ENCODE measurements around the gene FAM120AOS. TPM values are rescaled to one million over a fixed set of nuclear protein-coding genes. Genes with fewer than 3 reads are reported as not detected.

The FAM120AOS gene
- total RNA-seq, 4 donors from 2014 or later = 49.4 to 60.8 (median 54.1) TPM

GRCh38 chr9:93436655-93437407 lies 16.6 kb downstream of the FAM120AOS start:
- no peaks in the 10 kb centered on the region for H3K9me3 ChIP-seq
- no peaks in the 10 kb centered on the region for H3K27me3 ChIP-seq
- no peak overlapping the region for H3K27ac ChIP-seq
- WGBS, 2 donors = 89 to 90% methylated on average over 7 of the region's 7 CpGs
- H3K36me3 ChIP-seq = peaks cover 0 to 9% (median 0%) of the 10 kb centered on the region in 3 donors
- no peak for DNase-seq (ENCODE audit: low spot score in 2 of 2)
- TF ChIP-seq POLR2A (IDR thresholded peaks at IDR 0.05) (no peak), CTCF (IDR thresholded peaks at IDR 0.05) (no peak), EP300 (IDR thresholded peaks at IDR 0.05) (no peak)
- no peak overlapping the region for H3K4me3 ChIP-seq
- no peaks in the 10 kb centered on the region for H3K4me1 ChIP-seq

DNA sequence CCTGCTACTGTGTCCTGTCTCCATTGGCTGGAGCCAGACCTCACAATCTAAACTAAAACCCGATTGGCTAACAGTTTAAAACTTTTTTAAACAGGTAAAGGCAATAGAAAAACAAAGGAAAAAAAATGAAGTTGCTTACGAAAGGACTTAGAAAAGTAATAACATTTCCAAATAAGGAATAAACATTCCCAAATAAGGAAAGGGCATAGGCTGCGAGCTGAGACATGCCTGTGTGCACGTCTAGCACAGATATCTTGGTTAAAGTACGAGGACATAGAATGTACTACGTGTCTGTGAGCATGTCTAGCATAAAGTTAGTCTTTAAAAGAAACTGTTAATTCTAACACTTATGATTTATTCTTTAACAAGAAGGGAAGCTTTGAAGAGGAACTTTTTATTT lies 17.2 kb downstream of the FAM120AOS start:
- 81 to 91% methylated on average over 6 of the region's 6 CpGs for WGBS, 2 donors
- no peak overlapping the region for H3K4me3 ChIP-seq
- peaks cover 0 to 9% (median 0%) of the 10 kb centered on the region in 3 donors for H3K36me3 ChIP-seq
- H3K27me3 ChIP-seq = no peaks in the 10 kb centered on the region
- no peak for DNase-seq (ENCODE audit: low spot score in 2 of 2)
- H3K4me1 ChIP-seq = no peaks in the 10 kb centered on the region
- TF ChIP-seq EP300 (IDR thresholded peaks at IDR 0.05) (no peak), CTCF (IDR thresholded peaks at IDR 0.05) (no peak), POLR2A (IDR thresholded peaks at IDR 0.05) (no peak)
- no peaks in the 10 kb centered on the region for H3K9me3 ChIP-seq
- H3K27ac ChIP-seq = no peak overlapping the region

DNA sequence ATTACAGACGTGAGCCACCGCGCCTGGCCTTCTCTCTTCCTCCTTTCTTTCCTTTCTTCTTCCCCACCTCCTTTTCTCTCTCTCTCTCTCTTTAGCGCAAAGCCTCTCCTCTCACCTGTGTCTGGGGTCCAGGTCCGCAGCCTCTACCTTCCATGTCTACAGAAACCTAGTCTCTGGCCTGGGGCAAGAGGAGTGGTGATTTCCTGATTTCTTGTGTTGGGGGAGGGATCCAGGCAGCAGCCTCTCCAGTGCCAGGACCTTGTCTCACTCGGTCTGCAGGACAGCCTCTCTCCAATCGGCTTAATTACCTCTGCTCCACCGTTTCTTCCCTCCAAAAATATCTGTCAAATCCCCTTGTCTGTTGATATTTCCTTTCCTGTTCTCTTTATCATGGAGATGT lies 18.0 kb downstream of the FAM120AOS start:
- H3K27me3 ChIP-seq = no peaks in the 10 kb centered on the region
- H3K9me3 ChIP-seq = no peaks in the 10 kb centered on the region
- no peak for DNase-seq (ENCODE audit: low spot score in 2 of 2)
- H3K27ac ChIP-seq = no peak overlapping the region
- no peaks in the 10 kb centered on the region for H3K4me1 ChIP-seq
- H3K4me3 ChIP-seq = no peak overlapping the region
- TF ChIP-seq POLR2A (IDR thresholded peaks at IDR 0.05) (no peak), CTCF (IDR thresholded peaks at IDR 0.05) (no peak), EP300 (IDR thresholded peaks at IDR 0.05) (no peak)
- WGBS, 2 donors = 87 to 91% methylated on average over 8 of the region's 8 CpGs
- peaks cover 0 to 9% (median 0%) of the 10 kb centered on the region in 3 donors for H3K36me3 ChIP-seq

DNA sequence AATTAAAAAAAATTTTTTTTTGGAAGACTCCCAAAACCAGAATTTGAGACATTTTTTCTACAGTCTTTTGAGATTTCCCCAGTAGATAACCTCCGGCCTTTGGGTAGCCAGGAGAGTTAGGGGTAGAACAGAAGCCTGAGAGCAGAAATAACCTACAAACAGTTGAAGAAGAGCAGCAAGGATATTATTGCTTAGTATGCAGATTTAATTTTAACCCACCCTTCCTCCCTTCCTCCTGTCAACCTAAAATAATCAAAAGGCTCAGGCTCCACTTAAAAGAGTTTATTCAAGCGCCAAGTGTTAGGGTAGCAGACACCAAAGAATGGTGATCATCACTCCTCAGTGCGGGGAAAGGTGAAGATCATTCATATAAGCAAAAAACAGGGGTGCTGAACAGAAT lies 19.3 kb downstream of the FAM120AOS start:
- TF ChIP-seq CTCF (IDR thresholded peaks at IDR 0.05) (no peak), EP300 (IDR thresholded peaks at IDR 0.05) (no peak), POLR2A (IDR thresholded peaks at IDR 0.05) (no peak)
- H3K36me3 ChIP-seq = peaks cover 0 to 9% (median 0%) of the 10 kb centered on the region in 3 donors
- no peak overlapping the region for H3K4me3 ChIP-seq
- no peak for DNase-seq (ENCODE audit: low spot score in 2 of 2)
- no peaks in the 10 kb centered on the region for H3K27me3 ChIP-seq
- no peak overlapping the region for H3K27ac ChIP-seq
- H3K4me1 ChIP-seq = no peaks in the 10 kb centered on the region
- 74 to 89% methylated on average over 3 of the region's 3 CpGs for WGBS, 2 donors
- H3K9me3 ChIP-seq = no peaks in the 10 kb centered on the region

- peaks cover 0 to 7% (median 0%) of the 10 kb centered on the region in 3 donors for H3K36me3 ChIP-seq
Observed at GRCh38 chr9:93432964-93433363, 20.4 kb downstream of the FAM120AOS start.

More at GRCh38 chr9:93432964-93433363, 20.4 kb downstream of the FAM120AOS start:
- Histone ChIP-seq H3K4me3 (no peak overlapping the region), H3K4me1 (no peaks in the 10 kb centered on the region), H3K9me3 (no peaks in the 10 kb centered on the region), H3K27ac (no peak overlapping the region), H3K27me3 (no peaks in the 10 kb centered on the region)
- TF ChIP-seq POLR2A (IDR thresholded peaks at IDR 0.05) = no peak
- TF ChIP-seq CTCF (IDR thresholded peaks at IDR 0.05) = no peak
- TF ChIP-seq EP300 (IDR thresholded peaks at IDR 0.05) = no peak
- WGBS, 2 donors = 89 to 93% methylated on average over 1 of the region's 1 CpG
- no peak for DNase-seq (ENCODE audit: low spot score in 2 of 2)
